HG03442 (cell line): Measurements from ENCODE around the gene WDHD1.
A peak's percentile ranks its signal among the peaks of the same experiment; 100 is the strongest.
"Not testable (repeated sequence)": the region's sequence is repeated elsewhere in the genome, so short reads cannot be mapped to it uniquely, and the experiment has no call there.

Experiments used
- ATAC-seq: cut with Tn5 transposase; IDR thresholded peaks from one replicate; pipeline ENCODE4 v1.9.1; 2021; ENCODE audit warnings: mild to moderate bottlenecking, moderate library complexity; ENCODE audit not compliant: unreplicated experiment

WDHD1 gene

GRCh38 chr14:55026793-55027561 lies at the start of gene WDHD1, which contains the start of gene SOCS4:
Gene WDHD1 (minus strand): TSS chr14:55027099. CDS start chr14:55026787, 312 bp downstream.
Gene SOCS4 (plus strand): TSS chr14:55027236. CDS start chr14:55043042, 15,806 bp downstream.
- ATAC-seq, result peak; percentile 89

- no peak for ATAC-seq
Observed at GRCh38 chr14:55075628-55076175, 48.8 kb upstream of the WDHD1 start.

GRCh38 chr14:55074662-55075061 lies 47.8 kb upstream of the WDHD1 start:
- peak; percentile 36 for ATAC-seq

GRCh38 chr14:55073856-55074255 lies 47.0 kb upstream of the WDHD1 start:
- no peak for ATAC-seq

GRCh38 chr14:55071870-55072640 lies 45.2 kb upstream of the WDHD1 start:
- peak; percentile 41 for ATAC-seq

GRCh38 chr14:55070981-55071411 lies 44.1 kb upstream of the WDHD1 start:
- ATAC-seq, result no peak

GRCh38 chr14:55066223-55066622 lies 39.3 kb upstream of the WDHD1 start:
- no peak for ATAC-seq

GRCh38 chr14:55065411-55065810 lies 38.5 kb upstream of the WDHD1 start:
- ATAC-seq, result no peak

GRCh38 chr14:55064896-55065295 lies 38.0 kb upstream of the WDHD1 start:
- ATAC-seq, result not testable (repeated sequence)

GRCh38 chr14:55062517-55063351 lies 35.8 kb upstream of the WDHD1 start:
- ATAC-seq, result no peak

GRCh38 chr14:55059333-55059732 lies 32.4 kb upstream of the WDHD1 start:
- ATAC-seq, result no peak

- ATAC-seq, result no peak
Observed at GRCh38 chr14:55057919-55058318, 31.0 kb upstream of the WDHD1 start.

- no peak for ATAC-seq
Observed at GRCh38 chr14:55054098-55054497, 27.2 kb upstream of the WDHD1 start.

- ATAC-seq, result no peak
Observed at GRCh38 chr14:55053500-55053899, 26.6 kb upstream of the WDHD1 start.

- no peak for ATAC-seq
Observed at GRCh38 chr14:55053018-55053417, 26.1 kb upstream of the WDHD1 start.

GRCh38 chr14:55052269-55052930 lies 25.5 kb upstream of the WDHD1 start:
- ATAC-seq, result no peak

- ATAC-seq, result peak; percentile 88
Observed at GRCh38 chr14:55051423-55052268, 24.7 kb upstream of the WDHD1 start, which contains the start of gene MAPK1IP1L. Gene MAPK1IP1L (plus strand): TSS chr14:55051647. CDS start chr14:55061684, 10,037 bp downstream.

- no peak for ATAC-seq
Observed at GRCh38 chr14:55051165-55051422, 24.2 kb upstream of the WDHD1 start.

GRCh38 chr14:55048900-55049436 lies 22.1 kb upstream of the WDHD1 start:
- no peak for ATAC-seq
